Heart left ventricle (tissue), 13 donors: ENCODE measurements around the gene ZBTB5.
"Not testable (repeated sequence)": the region's sequence is repeated elsewhere in the genome, so short reads cannot be mapped to it uniquely, and the experiment has no call there.

Experiments used
- CTCF ChIP-seq, 12 donors: fragments of 200-600 bp; sonication (generic) in 4 of 12; IDR thresholded peaks; one replicate each; pipeline versions ENCODE4 v1.5.0 to v1.8.0; 2018 to 2022; ENCODE audit warnings: antibody characterized with exemption in 12 of 12, mild to moderate bottlenecking in 5 of 12
- POLR2A ChIP-seq, 2 donors: fragments of 450-650 bp; IDR thresholded peaks; one replicate each; pipeline ENCODE4 v1.6.1; 2017; ENCODE audit warnings: antibody characterized with exemption in 2 of 2, mild to moderate bottlenecking in 2 of 2, moderate library complexity in 2 of 2
- donor health status: ischemic (EF 13 %, LVEDD 7.1; RV severe dilation, severe dysfunction).
- donor health status: DM: no; HTN: yes; CAD: no.
- donor health status: DM: no; HTN: no; CAD: no.
- donor health status: ischemic (EF 25% LVEDD 6.9; RV normal size, moderate dysfunction).
- donor health status: ischemic (EF 25% LVEDD 5.7; RV mildly dilated, moderate dysfunction).
- donor health status: ischemic (EF 35%, LVEDD 5.7; RV mildly dilated, moderate dysfunction).
- donor health status: nonischemic (EF 11% LVEDD 7.7; RV severe dilation, severe dysfunction).
- donor health status: DM: yes; HTN: yes; CAD: no.
- donor health status: PGD.
- donor health status: ischemic (EF 29% LVEDD 5.4; RV normal size, mild dysfunction).
- donor health status: nonischemic (EF 23%, LVEDD 6.1; RV moderate dilation, normal function).

GRCh38 chr9:37477443-37477842 is 12.2 kb upstream of the ZBTB5 start:
- TF ChIP-seq CTCF, POLR2A (IDR thresholded peaks at IDR 0.05): not testable (repeated sequence)
